ENCODE results near the gene GATA5. TPM values are rescaled to one million over a fixed set of nuclear protein-coding genes. Genes with fewer than 3 reads are reported as not detected.

The GATA5 gene
- total and polyA plus RNA-seq, 4 donors, result 0.49 to 15.2 (median 1.3) TPM

- Histone ChIP-seq H3K27ac (ENCODE audit: low read depth in 1 of 2, low read length in 1 of 2) (no peak overlapping the region), H3K9me3 (ENCODE audit: control insufficient read depth in 4 of 4, insufficient read depth in 3 of 4, low read length in 3 of 4) (no peaks in the 10 kb centered on the region), H3K4me3 (no peak overlapping the region), H3K27me3 (ENCODE audit: control insufficient read depth in 3 of 3, insufficient read depth in 3 of 3, low read length in 2 of 3) (peaks cover 0 to 3% (median 0%) of the 10 kb centered on the region in 3 donors), H3K4me1 (ENCODE audit: control insufficient read depth in 5 of 5, insufficient read depth in 5 of 5, low read length in 5 of 5) (peaks cover 0 to 59% (median 16%) of the 10 kb centered on the region in 5 donors), H3K9ac (ENCODE audit: insufficient read depth in 1 of 2, low read length in 2 of 2) (no peak overlapping the region), H3K36me3 (ENCODE audit: control insufficient read depth in 4 of 4, insufficient read depth in 4 of 4, low read length in 4 of 4) (peaks cover 0 to 26% (median 4%) of the 10 kb centered on the region in 4 donors)
- TF ChIP-seq, protein P1, sequence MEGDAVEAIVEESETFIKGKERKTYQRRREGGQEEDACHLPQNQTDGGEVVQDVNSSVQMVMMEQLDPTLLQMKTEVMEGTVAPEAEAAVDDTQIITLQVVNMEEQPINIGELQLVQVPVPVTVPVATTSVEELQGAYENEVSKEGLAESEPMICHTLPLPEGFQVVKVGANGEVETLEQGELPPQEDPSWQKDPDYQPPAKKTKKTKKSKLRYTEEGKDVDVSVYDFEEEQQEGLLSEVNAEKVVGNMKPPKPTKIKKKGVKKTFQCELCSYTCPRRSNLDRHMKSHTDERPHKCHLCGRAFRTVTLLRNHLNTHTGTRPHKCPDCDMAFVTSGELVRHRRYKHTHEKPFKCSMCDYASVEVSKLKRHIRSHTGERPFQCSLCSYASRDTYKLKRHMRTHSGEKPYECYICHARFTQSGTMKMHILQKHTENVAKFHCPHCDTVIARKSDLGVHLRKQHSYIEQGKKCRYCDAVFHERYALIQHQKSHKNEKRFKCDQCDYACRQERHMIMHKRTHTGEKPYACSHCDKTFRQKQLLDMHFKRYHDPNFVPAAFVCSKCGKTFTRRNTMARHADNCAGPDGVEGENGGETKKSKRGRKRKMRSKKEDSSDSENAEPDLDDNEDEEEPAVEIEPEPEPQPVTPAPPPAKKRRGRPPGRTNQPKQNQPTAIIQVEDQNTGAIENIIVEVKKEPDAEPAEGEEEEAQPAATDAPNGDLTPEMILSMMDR (IDR thresholded peaks at IDR 0.05; ENCODE audit: control extremely low read depth, extremely low read depth), result no peak
- WGBS, 2 donors, result 44 to 59% methylated on average over 10 of the region's 10 CpGs
- ATAC-seq (ENCODE audit: insufficient read depth, low FRiP score) (no peak), DNase-seq (no peak)
Measured at GRCh38 chr20:62461157-62461556, 14.6 kb downstream of the GATA5 start.

DNA sequence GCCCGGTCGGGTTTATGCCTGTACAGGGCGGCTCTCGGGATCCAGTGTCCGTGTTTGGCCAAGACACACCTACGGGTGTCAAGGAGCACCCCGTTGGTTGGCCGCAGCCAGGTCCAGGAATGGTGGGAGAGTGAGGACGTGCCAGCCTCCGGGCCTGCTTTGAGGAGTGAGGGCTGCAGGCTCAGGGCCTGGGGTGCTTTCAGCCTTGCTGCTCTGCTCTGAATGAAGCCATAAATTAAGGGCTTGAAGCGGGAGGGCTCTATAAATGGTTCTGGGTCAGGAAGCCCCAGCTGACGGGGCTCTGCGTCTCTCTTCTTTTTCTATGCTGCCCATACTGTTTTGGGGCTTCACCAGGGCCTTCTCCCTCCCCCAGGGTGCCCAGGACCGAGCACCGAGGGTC is 15.1 kb downstream of the GATA5 start:
- H3K4me3 ChIP-seq, result no peak overlapping the region
- H3K4me1 ChIP-seq (ENCODE audit: control insufficient read depth in 5 of 5, insufficient read depth in 5 of 5, low read length in 5 of 5), result peaks cover 0 to 59% (median 19%) of the 10 kb centered on the region in 5 donors
- 78 to 86% methylated on average over 15 of the region's 15 CpGs for WGBS, 2 donors
- no peak overlapping the region for H3K9ac ChIP-seq (ENCODE audit: insufficient read depth in 1 of 2, low read length in 2 of 2)
- DNase-seq (no peak), ATAC-seq (ENCODE audit: insufficient read depth, low FRiP score) (no peak)
- no peak overlapping the region for H3K27ac ChIP-seq (ENCODE audit: low read depth in 1 of 2, low read length in 1 of 2)
- H3K36me3 ChIP-seq (ENCODE audit: control insufficient read depth in 4 of 4, insufficient read depth in 4 of 4, low read length in 4 of 4), result peaks cover 0 to 21% (median 4%) of the 10 kb centered on the region in 4 donors
- H3K27me3 ChIP-seq (ENCODE audit: control insufficient read depth in 3 of 3, insufficient read depth in 3 of 3, low read length in 2 of 3), result peaks cover 0 to 3% (median 0%) of the 10 kb centered on the region in 3 donors
- TF ChIP-seq, protein P1 (IDR thresholded peaks at IDR 0.05; ENCODE audit: control extremely low read depth, extremely low read depth), result no peak
- no peaks in the 10 kb centered on the region for H3K9me3 ChIP-seq (ENCODE audit: control insufficient read depth in 4 of 4, insufficient read depth in 3 of 4, low read length in 3 of 4)

GRCh38 chr20:62459488-62459887 is 16.3 kb downstream of the GATA5 start:
- Histone ChIP-seq H3K4me1 (ENCODE audit: control insufficient read depth in 5 of 5, insufficient read depth in 5 of 5, low read length in 5 of 5) (peaks cover 0 to 68% (median 30%) of the 10 kb centered on the region in 5 donors), H3K9ac (ENCODE audit: insufficient read depth in 1 of 2, low read length in 2 of 2) (no peak overlapping the region), H3K27me3 (ENCODE audit: control insufficient read depth in 3 of 3, insufficient read depth in 3 of 3, low read length in 2 of 3) (peaks cover 0 to 3% (median 0%) of the 10 kb centered on the region in 3 donors), H3K9me3 (ENCODE audit: control insufficient read depth in 4 of 4, insufficient read depth in 3 of 4, low read length in 3 of 4) (no peaks in the 10 kb centered on the region), H3K4me3 (no peak overlapping the region), H3K36me3 (ENCODE audit: control insufficient read depth in 4 of 4, insufficient read depth in 4 of 4, low read length in 4 of 4) (peaks cover 0 to 16% (median 3%) of the 10 kb centered on the region in 4 donors), H3K27ac (ENCODE audit: low read depth in 1 of 2, low read length in 1 of 2) (no peak overlapping the region)
- TF ChIP-seq, protein P1 (IDR thresholded peaks at IDR 0.05; ENCODE audit: control extremely low read depth, extremely low read depth), result no peak
- no peak for DNase-seq
- 65 to 74% methylated on average over 13 to 14 of the region's 14 CpGs for WGBS, 2 donors
- no peak for ATAC-seq (ENCODE audit: insufficient read depth, low FRiP score)
